GM21529 (cell line): ENCODE results near the gene ZNF23.

Experiments used
- ATAC-seq: cut with Tn5 transposase; IDR thresholded peaks from one replicate; pipeline ENCODE4 v1.9.1; 2021; ENCODE audit not compliant: unreplicated experiment

Gene ZNF23

DNA sequence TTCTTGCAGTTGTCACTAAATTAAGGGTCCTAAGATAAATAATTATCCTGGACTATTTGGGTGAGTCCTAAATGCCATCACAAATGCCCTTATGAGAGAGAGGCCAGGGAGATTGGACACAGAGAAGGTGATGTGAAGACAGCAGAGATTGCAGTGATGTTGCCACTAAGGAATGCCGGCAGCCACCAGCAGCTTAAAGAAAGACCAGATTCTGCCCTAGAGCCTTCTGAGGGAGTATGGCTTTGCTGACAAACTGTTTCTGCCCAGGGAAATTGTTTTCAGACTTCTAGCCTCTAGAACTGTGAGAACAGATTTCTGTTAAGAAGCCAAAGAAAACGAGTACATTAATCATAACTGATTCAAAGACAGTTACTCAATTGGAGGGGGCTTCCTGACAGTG lies 10.0 kb upstream of the ZNF23 start:
- ATAC-seq: no peak

- no peak for ATAC-seq
These were observed 5.8 kb upstream of the ZNF23 start for GRCh38 chr16:71467810-71468209.

DNA sequence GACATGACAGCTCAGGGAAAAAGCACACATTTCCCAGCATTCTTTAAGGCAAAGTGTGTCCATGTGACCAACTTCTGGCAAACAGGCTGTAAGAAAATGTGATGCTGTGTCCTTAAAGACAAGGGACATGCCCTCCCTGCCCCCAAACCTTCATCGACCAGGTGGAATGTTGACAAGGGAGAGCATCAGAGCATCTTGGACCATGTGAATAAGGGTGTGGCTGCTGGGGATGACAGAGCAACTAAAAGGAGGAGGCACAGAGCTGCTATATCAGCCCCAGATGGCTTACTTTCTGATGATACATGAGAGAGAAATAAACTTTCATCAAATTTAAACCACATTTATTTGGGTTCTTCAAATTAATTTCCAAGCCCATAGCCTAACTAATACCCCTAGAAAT lies 2.2 kb upstream of the ZNF23 start:
- ATAC-seq: no peak

DNA sequence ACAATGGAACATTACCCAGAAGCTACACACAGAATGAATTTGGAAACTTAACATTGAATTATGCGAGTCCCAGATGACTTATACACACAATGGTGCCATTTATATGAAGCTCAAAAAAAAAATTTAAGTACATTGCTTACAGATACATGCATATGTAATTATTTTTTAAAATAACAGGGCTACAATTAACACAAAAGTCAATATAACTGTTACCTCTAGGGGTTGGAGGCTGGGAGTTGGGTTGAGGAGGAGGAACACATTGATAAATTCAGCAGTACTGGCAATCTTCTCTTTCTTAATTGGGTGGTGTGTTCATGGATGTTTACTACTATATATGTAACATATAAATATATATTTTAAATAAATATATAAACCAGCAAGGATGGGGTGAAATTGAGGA lies 1.1 kb downstream of the ZNF23 start:
- ATAC-seq: no peak

DNA sequence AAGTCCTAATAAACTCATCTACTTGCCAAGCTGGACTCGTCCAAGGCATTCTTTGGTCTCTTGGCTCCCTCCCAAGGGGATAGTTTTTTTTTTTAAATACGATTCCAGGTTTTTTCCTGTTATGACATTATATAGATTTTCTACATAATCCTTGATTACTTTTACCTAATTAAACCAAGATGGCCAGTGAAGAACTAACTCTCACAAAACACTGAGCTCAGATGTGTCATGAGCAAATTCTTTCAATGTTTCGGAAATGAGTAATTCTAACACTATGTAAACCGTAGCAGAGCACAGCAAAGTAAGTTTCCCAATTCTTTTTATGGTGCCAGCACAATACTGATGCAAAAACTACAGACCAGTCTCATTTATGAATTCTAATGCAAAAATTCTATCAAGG lies 1.8 kb downstream of the ZNF23 start:
- ATAC-seq: no peak

GRCh38 chr16:71459510-71459909 lies 2.5 kb downstream of the ZNF23 start:
- ATAC-seq: no peak

- ATAC-seq: no peak
These were observed 5.2 kb downstream of the ZNF23 start for GRCh38 chr16:71456801-71457200.

GRCh38 chr16:71453036-71453435 lies 9.0 kb downstream of the ZNF23 start:
- ATAC-seq: no peak

- ATAC-seq: no peak
These were observed 13.0 kb downstream of the ZNF23 start for GRCh38 chr16:71449020-71449419.

- ATAC-seq: no peak
These were observed 13.7 kb downstream of the ZNF23 start for GRCh38 chr16:71448274-71448866.

DNA sequence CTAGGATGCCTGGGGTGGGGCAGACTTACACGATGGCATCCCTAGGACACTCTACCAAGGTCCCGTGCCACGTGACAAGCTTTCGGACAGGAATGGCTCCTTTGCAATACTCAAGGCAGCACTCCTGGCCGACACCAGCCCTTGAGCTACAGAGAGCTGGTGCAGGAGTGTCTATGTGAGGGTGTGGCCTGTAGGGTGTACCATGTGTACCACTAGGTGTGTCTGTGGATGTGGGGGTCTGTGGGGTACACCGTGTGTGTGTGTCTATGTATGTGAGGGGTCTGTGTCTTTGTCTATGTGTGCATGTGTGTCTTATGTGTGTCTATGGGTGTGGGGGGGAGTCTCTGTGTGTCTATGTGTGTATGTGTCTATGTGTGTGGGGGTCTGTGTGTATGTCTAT lies 18.3 kb downstream of the ZNF23 start:
- ATAC-seq: no peak

GRCh38 chr16:71442051-71442440 lies 20.0 kb downstream of the ZNF23 start, which contains the start of gene TLE7:
TSS of gene TLE7 (minus strand) at chr16:71442054. CDS start at chr16:71433324, 8,730 bp downstream.
- no peak for ATAC-seq

- ATAC-seq: no peak
These were observed 20.5 kb downstream of the ZNF23 start for GRCh38 chr16:71441348-71442050.

GRCh38 chr16:71440669-71441347 lies 21.2 kb downstream of the ZNF23 start:
- ATAC-seq: no peak

- no peak for ATAC-seq
These were observed 22.5 kb downstream of the ZNF23 start for GRCh38 chr16:71439523-71439922.

DNA sequence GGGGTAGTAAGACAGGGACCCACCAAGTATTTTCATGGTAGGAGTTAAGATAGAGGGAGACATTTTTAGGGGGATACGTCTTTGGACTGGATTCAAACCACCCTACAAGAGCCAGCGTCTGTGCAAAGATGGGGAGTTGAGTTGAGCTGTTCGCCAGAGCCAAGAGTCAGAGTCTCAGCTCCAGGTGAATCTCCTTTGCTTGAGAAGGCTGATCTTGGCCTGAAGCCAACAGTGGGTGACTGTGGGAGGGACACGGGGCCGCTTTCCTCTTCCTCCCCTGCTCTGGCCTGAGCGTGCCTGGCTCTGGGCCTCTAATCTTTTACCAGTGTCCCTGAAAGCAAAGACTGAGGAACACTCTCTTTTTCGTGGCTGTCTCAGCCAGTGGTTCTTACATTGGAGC lies 25.6 kb downstream of the ZNF23 start:
- ATAC-seq: no peak

DNA sequence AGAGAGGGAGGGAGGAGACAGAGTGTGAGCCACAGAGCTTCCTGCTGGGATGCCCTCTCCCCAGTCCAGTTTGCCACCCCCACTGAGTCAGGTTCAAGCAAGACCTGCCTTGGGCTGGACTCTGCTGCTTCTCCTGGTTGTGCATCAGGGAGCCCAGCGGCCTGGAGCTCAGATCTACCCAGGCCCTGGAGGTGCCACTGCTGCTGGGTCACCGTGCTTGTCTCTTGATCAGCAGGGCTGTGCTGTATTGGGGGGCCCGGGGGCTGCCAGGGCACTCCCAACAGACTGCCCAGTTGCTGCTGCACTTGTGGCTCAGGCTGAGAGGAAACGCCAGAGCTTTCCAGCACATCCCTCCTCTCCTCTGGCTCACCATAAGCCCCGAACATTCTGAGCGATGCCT lies 29.1 kb downstream of the ZNF23 start:
- no peak for ATAC-seq

DNA sequence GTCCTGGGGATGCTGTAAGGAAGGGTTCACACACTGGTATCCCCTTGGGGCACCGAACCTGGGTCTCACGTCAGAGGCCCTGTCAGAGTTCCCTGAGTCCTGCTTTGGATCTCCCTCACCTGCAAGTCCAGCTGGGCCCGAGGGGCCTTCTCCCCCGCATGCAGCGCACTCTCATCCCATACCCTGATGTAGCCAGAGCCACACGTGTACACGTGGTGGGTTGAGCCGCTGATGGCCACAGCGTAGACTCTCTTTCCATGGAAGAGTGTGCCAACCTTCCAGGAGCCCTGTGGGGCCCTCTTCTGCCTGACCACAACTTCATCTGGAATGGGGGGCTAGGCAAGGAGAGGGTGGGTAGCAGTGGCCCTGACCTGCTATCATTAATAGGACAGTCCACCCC lies 30.1 kb downstream of the ZNF23 start:
- ATAC-seq: no peak

- no peak for ATAC-seq
These were observed 30.9 kb downstream of the ZNF23 start for GRCh38 chr16:71431176-71431575.

- no peak for ATAC-seq
These were observed 31.3 kb downstream of the ZNF23 start for GRCh38 chr16:71430744-71431143.

DNA sequence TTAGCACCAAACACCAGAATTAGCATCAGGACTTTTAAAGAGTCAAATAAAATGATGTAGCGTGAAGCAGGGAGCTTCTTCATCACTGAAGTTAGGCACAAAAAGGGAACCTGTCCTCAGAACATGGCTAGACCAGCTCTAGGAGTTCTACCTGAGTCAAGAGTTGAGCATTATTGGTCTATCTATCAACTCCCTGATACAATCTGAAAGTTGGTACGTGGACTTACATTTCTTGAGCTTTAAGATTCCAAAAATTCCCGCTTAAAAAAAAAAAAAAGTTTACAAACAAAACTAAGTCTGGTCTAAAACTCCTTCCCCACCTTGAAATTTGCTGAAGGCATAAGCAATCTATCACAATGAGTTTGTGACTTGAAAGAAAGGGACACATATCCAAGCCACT lies 32.5 kb downstream of the ZNF23 start:
- ATAC-seq: no peak

DNA sequence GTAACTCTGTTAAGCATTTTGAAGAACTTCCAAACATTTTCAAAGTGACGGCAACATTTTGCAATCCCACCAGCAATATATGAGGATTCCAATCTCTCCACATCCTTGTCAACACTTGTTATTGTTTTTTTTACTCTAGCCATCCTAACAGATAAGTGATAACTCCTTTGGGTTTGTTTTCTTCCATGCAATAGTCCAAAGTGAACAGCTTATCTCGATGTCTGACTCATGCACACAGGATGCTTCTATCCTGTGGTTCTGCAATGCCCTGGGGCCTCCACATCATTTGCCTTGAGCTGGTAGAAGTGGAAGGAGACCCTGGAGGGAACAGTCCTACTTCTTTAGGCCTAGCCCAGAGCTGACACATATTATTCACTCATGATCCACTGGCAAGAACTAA lies 33.2 kb downstream of the ZNF23 start:
- no peak for ATAC-seq
